ENCODE data around the gene PRC1. TPM values are rescaled to one million over a fixed set of nuclear protein-coding genes. Genes with fewer than 3 reads are reported as not detected.

The PRC1 gene
- total and polyA plus RNA-seq, 2 of the 13 experiments (the other 11 are each of a cell fraction or from before 2014, with no cell fraction given), result 137 to 162 TPM

DNA sequence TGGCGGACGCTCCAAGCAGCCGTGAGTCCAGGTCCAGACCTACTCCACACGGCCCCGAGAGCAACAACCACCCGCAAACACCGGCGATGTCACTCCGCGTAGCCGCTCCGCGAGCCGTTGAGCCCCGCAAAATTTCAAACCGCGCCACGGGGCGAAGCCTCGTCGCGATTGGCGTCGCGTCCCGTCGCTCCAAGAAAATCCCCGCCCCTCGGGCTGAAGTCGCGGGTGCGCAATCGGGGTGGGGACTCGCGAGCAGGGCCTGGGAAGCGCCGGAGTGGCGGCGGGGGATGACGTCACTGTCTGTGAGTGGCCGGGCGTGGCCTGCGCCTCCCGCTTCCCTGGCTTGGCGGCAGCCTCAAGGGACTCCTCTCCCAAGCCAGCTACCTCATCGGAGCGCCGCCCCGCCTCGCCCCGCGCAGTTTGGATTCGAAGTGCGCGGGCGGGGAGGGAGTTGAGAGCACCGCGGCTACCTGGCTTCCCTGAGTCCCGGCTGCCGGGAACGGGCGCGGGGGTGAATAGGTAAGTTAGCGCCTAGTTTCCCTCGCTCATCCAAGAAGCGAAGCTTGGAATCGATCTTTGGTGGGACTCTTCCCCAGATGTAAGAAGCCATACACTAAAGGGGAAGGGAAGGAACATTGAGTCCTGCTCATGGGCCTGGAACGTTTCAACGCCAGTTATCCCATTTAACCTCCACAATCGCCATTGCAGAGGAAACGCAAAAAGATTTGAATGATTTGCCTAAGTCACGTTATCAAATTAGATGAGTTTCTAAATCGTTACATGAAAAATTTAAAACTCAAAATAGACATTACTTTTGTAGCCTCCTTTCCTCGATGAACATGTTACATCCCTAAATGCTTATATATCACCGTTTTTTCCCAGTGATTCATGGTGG, at the start of gene PRC1 (continued):
- TF ChIP-seq RELA (CRISPR knock-in tag; IDR thresholded peaks at IDR 0.05) (peak; percentile 28; the same call in 1 of the 2 replicates), ZNF879 (CRISPR knock-in tag; IDR thresholded peaks at IDR 0.05) (no peak), ZSCAN20 (CRISPR knock-in tag; IDR thresholded peaks at IDR 0.05; ENCODE audit: borderline replicate concordance) (no peak), CC2D1A (CRISPR knock-in tag; IDR thresholded peaks at IDR 0.05) (no peak), NR2C2 (CRISPR knock-in tag; IDR thresholded peaks at IDR 0.05; ENCODE audit: borderline replicate concordance) (peak; percentile 30; the same call in 1 of the 2 replicates), MTF2 (CRISPR knock-in tag; IDR thresholded peaks at IDR 0.05; ENCODE audit: borderline replicate concordance) (no peak), ZSCAN21 (CRISPR knock-in tag; IDR thresholded peaks at IDR 0.05; ENCODE audit: borderline replicate concordance) (peak; percentile 70; the same call in 1 of the 2 replicates), ZNF253 (CRISPR knock-in tag; IDR thresholded peaks at IDR 0.05; ENCODE audit: borderline replicate concordance) (no peak; the same call in 1 of the 2 replicates), TBP (CRISPR knock-in tag; IDR thresholded peaks at IDR 0.05) (no peak), ATF1 (CRISPR knock-in tag; IDR thresholded peaks at IDR 0.05) (peak; percentile 95), ETV5 (CRISPR knock-in tag; IDR thresholded peaks at IDR 0.05; ENCODE audit: borderline replicate concordance) (peak; percentile 34; the same call in 1 of the 2 replicates), ZNF382 (CRISPR knock-in tag; IDR thresholded peaks at IDR 0.05; ENCODE audit: borderline replicate concordance) (no peak), TBX3 (IDR thresholded peaks at IDR 0.05; ENCODE audit: borderline replicate concordance) (peak; percentile 32; the same call in 1 of the 2 replicates), YEATS2 (CRISPR knock-in tag; IDR thresholded peaks at IDR 0.05; ENCODE audit: borderline replicate concordance) (peak; percentile 92; the same call in 1 of the 2 replicates), THAP11 (CRISPR knock-in tag; IDR thresholded peaks at IDR 0.05) (peak; percentile 82), GTF2F1 (IDR thresholded peaks at IDR 0.05; ENCODE audit: low read length) (no peak), NCOR1 (IDR thresholded peaks at IDR 0.05; ENCODE audit: borderline replicate concordance, low read length) (no peak), XRCC5 (optimal IDR thresholded peaks at IDR 0.05; ENCODE audit: low read length) (peak; percentile 79)
- TF ChIP-seq, protein P1, sequence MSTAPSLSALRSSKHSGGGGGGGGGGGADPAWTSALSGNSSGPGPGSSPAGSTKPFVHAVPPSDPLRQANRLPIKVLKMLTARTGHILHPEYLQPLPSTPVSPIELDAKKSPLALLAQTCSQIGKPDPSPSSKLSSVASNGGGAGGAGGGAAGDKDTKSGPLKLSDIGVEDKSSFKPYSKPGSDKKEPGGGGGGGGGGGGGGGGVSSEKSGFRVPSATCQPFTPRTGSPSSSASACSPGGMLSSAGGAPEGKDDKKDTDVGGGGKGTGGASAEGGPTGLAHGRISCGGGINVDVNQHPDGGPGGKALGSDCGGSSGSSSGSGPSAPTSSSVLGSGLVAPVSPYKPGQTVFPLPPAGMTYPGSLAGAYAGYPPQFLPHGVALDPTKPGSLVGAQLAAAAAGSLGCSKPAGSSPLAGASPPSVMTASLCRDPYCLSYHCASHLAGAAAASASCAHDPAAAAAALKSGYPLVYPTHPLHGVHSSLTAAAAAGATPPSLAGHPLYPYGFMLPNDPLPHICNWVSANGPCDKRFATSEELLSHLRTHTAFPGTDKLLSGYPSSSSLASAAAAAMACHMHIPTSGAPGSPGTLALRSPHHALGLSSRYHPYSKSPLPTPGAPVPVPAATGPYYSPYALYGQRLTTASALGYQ (CRISPR knock-in tag; IDR thresholded peaks at IDR 0.05), result no peak
- TF ChIP-seq, protein P2, sequence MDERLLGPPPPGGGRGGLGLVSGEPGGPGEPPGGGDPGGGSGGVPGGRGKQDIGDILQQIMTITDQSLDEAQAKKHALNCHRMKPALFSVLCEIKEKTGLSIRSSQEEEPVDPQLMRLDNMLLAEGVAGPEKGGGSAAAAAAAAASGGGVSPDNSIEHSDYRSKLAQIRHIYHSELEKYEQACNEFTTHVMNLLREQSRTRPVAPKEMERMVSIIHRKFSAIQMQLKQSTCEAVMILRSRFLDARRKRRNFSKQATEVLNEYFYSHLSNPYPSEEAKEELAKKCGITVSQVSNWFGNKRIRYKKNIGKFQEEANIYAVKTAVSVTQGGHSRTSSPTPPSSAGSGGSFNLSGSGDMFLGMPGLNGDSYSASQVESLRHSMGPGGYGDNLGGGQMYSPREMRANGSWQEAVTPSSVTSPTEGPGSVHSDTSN (CRISPR knock-in tag; IDR thresholded peaks at IDR 0.05), result peak; percentile 99
- TF ChIP-seq, protein P3, sequence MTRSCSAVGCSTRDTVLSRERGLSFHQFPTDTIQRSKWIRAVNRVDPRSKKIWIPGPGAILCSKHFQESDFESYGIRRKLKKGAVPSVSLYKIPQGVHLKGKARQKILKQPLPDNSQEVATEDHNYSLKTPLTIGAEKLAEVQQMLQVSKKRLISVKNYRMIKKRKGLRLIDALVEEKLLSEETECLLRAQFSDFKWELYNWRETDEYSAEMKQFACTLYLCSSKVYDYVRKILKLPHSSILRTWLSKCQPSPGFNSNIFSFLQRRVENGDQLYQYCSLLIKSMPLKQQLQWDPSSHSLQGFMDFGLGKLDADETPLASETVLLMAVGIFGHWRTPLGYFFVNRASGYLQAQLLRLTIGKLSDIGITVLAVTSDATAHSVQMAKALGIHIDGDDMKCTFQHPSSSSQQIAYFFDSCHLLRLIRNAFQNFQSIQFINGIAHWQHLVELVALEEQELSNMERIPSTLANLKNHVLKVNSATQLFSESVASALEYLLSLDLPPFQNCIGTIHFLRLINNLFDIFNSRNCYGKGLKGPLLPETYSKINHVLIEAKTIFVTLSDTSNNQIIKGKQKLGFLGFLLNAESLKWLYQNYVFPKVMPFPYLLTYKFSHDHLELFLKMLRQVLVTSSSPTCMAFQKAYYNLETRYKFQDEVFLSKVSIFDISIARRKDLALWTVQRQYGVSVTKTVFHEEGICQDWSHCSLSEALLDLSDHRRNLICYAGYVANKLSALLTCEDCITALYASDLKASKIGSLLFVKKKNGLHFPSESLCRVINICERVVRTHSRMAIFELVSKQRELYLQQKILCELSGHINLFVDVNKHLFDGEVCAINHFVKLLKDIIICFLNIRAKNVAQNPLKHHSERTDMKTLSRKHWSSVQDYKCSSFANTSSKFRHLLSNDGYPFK (CRISPR knock-in tag; IDR thresholded peaks at IDR 0.05; ENCODE audit: borderline replicate concordance), result peak; percentile 27; the same call in 1 of the 2 replicates
- TF ChIP-seq, protein P4, sequence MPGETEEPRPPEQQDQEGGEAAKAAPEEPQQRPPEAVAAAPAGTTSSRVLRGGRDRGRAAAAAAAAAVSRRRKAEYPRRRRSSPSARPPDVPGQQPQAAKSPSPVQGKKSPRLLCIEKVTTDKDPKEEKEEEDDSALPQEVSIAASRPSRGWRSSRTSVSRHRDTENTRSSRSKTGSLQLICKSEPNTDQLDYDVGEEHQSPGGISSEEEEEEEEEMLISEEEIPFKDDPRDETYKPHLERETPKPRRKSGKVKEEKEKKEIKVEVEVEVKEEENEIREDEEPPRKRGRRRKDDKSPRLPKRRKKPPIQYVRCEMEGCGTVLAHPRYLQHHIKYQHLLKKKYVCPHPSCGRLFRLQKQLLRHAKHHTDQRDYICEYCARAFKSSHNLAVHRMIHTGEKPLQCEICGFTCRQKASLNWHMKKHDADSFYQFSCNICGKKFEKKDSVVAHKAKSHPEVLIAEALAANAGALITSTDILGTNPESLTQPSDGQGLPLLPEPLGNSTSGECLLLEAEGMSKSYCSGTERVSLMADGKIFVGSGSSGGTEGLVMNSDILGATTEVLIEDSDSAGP (CRISPR knock-in tag; IDR thresholded peaks at IDR 0.05; ENCODE audit: borderline replicate concordance), result peak; percentile 75; the same call in 1 of the 2 replicates

Measured in HepG2 (cell line).